CD1c-positive myeloid dendritic cell (primary cell): ENCODE measurements around the gene FAM210A.
"Not testable (repeated sequence)": the region's sequence is repeated elsewhere in the genome, so short reads cannot be mapped to it uniquely, and the experiment has no call there.

ENCODE experiments used
- DNase-seq: peaks from one replicate; pipeline ENCODE4 v3.0.0-alpha.2; 2016; ENCODE audit errors: extremely low spot score

FAM210A gene

GRCh38 chr18:13700153-13700552 lies 26.2 kb downstream of the FAM210A start:
- no peak for DNase-seq

GRCh38 chr18:13696961-13697360 lies 29.4 kb downstream of the FAM210A start:
- no peak for DNase-seq

GRCh38 chr18:13695337-13695736 lies 31.0 kb downstream of the FAM210A start:
- DNase-seq, result not testable (repeated sequence)

GRCh38 chr18:13690060-13690459 lies 36.3 kb downstream of the FAM210A start:
- DNase-seq, result not testable (repeated sequence)

GRCh38 chr18:13688191-13689136 lies 37.9 kb downstream of the FAM210A start:
- no peak for DNase-seq

- DNase-seq, result no peak
These were observed 41.8 kb downstream of the FAM210A start for GRCh38 chr18:13684546-13684945.

- DNase-seq, result no peak
These were observed 44.7 kb downstream of the FAM210A start for GRCh38 chr18:13681701-13682100.

- no peak for DNase-seq
These were observed 45.7 kb downstream of the FAM210A start for GRCh38 chr18:13680612-13681011.

GRCh38 chr18:13677350-13677749 lies 49.0 kb downstream of the FAM210A start:
- DNase-seq, result not testable (repeated sequence)

- DNase-seq, result no peak
These were observed 49.9 kb downstream of the FAM210A start for GRCh38 chr18:13676471-13676870.

GRCh38 chr18:13672657-13673056 lies 53.7 kb downstream of the FAM210A start:
- DNase-seq, result no peak

- no peak for DNase-seq
These were observed 64.5 kb downstream of the FAM210A start for GRCh38 chr18:13661779-13662256.

GRCh38 chr18:13661051-13661778 lies 65.1 kb downstream of the FAM210A start:
- DNase-seq, result no peak

GRCh38 chr18:13660510-13660909 lies 65.8 kb downstream of the FAM210A start:
- DNase-seq, result no peak

- DNase-seq, result no peak
These were observed 67.7 kb downstream of the FAM210A start for GRCh38 chr18:13658436-13659204.

GRCh38 chr18:13657974-13658373 lies 68.4 kb downstream of the FAM210A start:
- no peak for DNase-seq

- no peak for DNase-seq
These were observed 72.5 kb downstream of the FAM210A start for GRCh38 chr18:13653746-13654433.

GRCh38 chr18:13649397-13650390 lies 76.7 kb downstream of the FAM210A start:
- no peak for DNase-seq

- no peak for DNase-seq
These were observed 78.6 kb downstream of the FAM210A start for GRCh38 chr18:13647761-13648160.

- no peak for DNase-seq
These were observed 79.7 kb downstream of the FAM210A start for GRCh38 chr18:13646633-13647032.
